GM18498 (cell line): Measurements from ENCODE around the gene GNAT2.

ENCODE experiments used
- ATAC-seq: cut with Tn5 transposase; IDR thresholded peaks from one replicate; pipeline ENCODE4 v1.9.1; 2021; ENCODE audit warnings: mild to moderate bottlenecking, moderate library complexity; ENCODE audit not compliant: unreplicated experiment

GNAT2 gene

GRCh38 chr1:109642626-109643025 is 23.2 kb upstream of the GNAT2 start:
- no peak for ATAC-seq

GRCh38 chr1:109641861-109642260 is 22.4 kb upstream of the GNAT2 start:
- ATAC-seq, result no peak

- ATAC-seq, result no peak
Observed at GRCh38 chr1:109641078-109641740, 21.8 kb upstream of the GNAT2 start.

- peak; percentile 54 for ATAC-seq
Observed at GRCh38 chr1:109640285-109640865, 21.0 kb upstream of the GNAT2 start.

- ATAC-seq, result peak; percentile 1
Observed at GRCh38 chr1:109639841-109640184, 20.4 kb upstream of the GNAT2 start.

GRCh38 chr1:109639063-109639840 is 19.8 kb upstream of the GNAT2 start:
- ATAC-seq, result no peak

GRCh38 chr1:109637446-109637845 is 18.0 kb upstream of the GNAT2 start:
- ATAC-seq, result no peak

- no peak for ATAC-seq
Observed at GRCh38 chr1:109636201-109636952, 17.0 kb upstream of the GNAT2 start.

GRCh38 chr1:109635862-109636200 is 16.4 kb upstream of the GNAT2 start:
- ATAC-seq, result no peak

GRCh38 chr1:109634771-109635750 is 15.6 kb upstream of the GNAT2 start:
- no peak for ATAC-seq

GRCh38 chr1:109634292-109634691 is 14.9 kb upstream of the GNAT2 start:
- ATAC-seq, result no peak

GRCh38 chr1:109632671-109633346 is 13.4 kb upstream of the GNAT2 start:
- ATAC-seq, result no peak

GRCh38 chr1:109631513-109632505 is 12.4 kb upstream of the GNAT2 start:
- ATAC-seq, result no peak

GRCh38 chr1:109630898-109631512 is 11.6 kb upstream of the GNAT2 start:
- no peak for ATAC-seq

GRCh38 chr1:109630081-109630897 is 10.9 kb upstream of the GNAT2 start:
- ATAC-seq, result no peak

- no peak for ATAC-seq
Observed at GRCh38 chr1:109629372-109630030, 10.1 kb upstream of the GNAT2 start.
